Karpas-422 (cell line): ENCODE measurements around the gene PTBP2. TPM values are rescaled to one million over a fixed set of nuclear protein-coding genes. Genes with fewer than 3 reads are reported as not detected.

ENCODE experiments used
- DNase-seq: peaks from one replicate; pipeline ENCODE4 v3.0.0-alpha.2; 2015
- H2AFZ ChIP-seq: fragments of 200-600 bp; sonication (generic); 2 replicates; pipeline ENCODE4 v1.6.1; 2014; ENCODE audit warnings: antibody characterized with exemption, low read length, mixed read lengths
- H3K27ac ChIP-seq: fragments of 200-600 bp; sonication (generic); 2 replicates; pipeline ENCODE4 v1.5.1; 2014; ENCODE audit warnings: mild to moderate bottlenecking, low read length, moderate library complexity
- H3K27me3 ChIP-seq: fragments of 200-600 bp; sonication (generic); 2 replicates; pipeline ENCODE4 v1.6.1; 2014; ENCODE audit warnings: low read length, mixed read lengths
- H3K36me3 ChIP-seq: fragments of 200-600 bp; sonication (generic); 2 replicates; pipeline ENCODE4 v1.6.1; 2014; ENCODE audit warnings: low read length, mixed read lengths; ENCODE audit not compliant: insufficient read depth
- H3K4me1 ChIP-seq: fragments of 200-600 bp; sonication (generic); 2 replicates; pipeline ENCODE4 v1.6.1; 2014; ENCODE audit warnings: mild to moderate bottlenecking, low read length, mixed read lengths
- H3K4me2 ChIP-seq: fragments of 200-600 bp; sonication (generic); 2 replicates; pipeline ENCODE4 v1.6.1; 2014; ENCODE audit warnings: low read length, low read depth, mild to moderate bottlenecking; ENCODE audit not compliant: poor library complexity, severe bottlenecking
- H3K4me3 ChIP-seq: fragments of 200-600 bp; sonication (generic); 2 replicates; pipeline ENCODE4 v1.5.1; 2014; ENCODE audit warnings: mild to moderate bottlenecking, antibody characterized with exemption, low read length, mixed read lengths
- H3K79me2 ChIP-seq: fragments of 200-600 bp; sonication (generic); 2 replicates; pipeline ENCODE4 v1.6.1; 2014; ENCODE audit warnings: mild to moderate bottlenecking, low read length, mixed read lengths
- H3K9ac ChIP-seq: fragments of 200-600 bp; sonication (generic); 2 replicates; pipeline ENCODE4 v1.6.0; 2014; ENCODE audit warnings: low read length
- H3K9me2 ChIP-seq: fragments of 200-600 bp; sonication (generic), shearing (Covaris generic); replicated peaks from 2 replicates; pipeline ENCODE4 v1.6.0; 2014; ENCODE audit warnings: mild to moderate bottlenecking, low read length, moderate library complexity; ENCODE audit not compliant: insufficient read depth
- H3K9me3 ChIP-seq: fragments of 300-700, 200-600 bp; sonication (generic); 2 replicates; pipeline ENCODE4 v1.6.1; 2014; ENCODE audit warnings: low read length, mixed read lengths
- H4K20me1 ChIP-seq: fragments of 200-600 bp; sonication (generic); 2 replicates; pipeline ENCODE4 v1.6.1; 2014; ENCODE audit warnings: mild to moderate bottlenecking, antibody characterized with exemption, low read length, low read depth; ENCODE audit not compliant: insufficient read depth
- total RNA-seq: library from RNA; depleted of rRNA; stranded (reverse); fragments of >200 nt; shearing (Covaris generic); gene quantifications from 2 replicates; pipeline ENCODE4 v1.2.3, GENCODE V29; 2014; ENCODE audit warnings: low replicate concordance

PTBP2 gene
- total RNA-seq, 1 experiment from 2014 or later, result 54.0 TPM

DNA sequence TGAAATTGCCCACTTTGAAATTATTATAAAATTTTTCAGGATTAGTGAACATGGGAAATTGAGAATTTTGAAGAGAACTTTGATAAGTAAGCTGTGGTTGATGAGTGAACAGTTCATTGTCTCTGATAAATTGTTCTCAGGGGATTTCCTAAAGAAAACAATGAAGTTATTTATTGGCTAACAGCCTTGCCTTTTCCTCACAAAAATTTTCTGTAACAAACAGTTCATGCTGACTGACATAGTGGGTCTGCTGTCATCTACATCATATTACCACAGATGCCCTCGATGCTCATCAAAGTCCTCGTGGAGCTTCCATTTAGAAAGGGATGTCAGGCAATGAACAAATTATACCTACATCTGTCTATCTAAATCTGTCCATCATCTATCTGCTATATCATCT is 113.4 kb downstream of the PTBP2 start:
- no peak overlapping the region for H3K27ac ChIP-seq
- no peaks in the 10 kb centered on the region for H3K9me3 ChIP-seq
- no peak overlapping the region for H3K4me2 ChIP-seq
- no peaks in the 10 kb centered on the region for H4K20me1 ChIP-seq
- H3K4me1 ChIP-seq, result no peaks in the 10 kb centered on the region
- no peaks in the 10 kb centered on the region for H3K27me3 ChIP-seq
- H3K4me3 ChIP-seq, result no peak overlapping the region
- no peak overlapping the region for H2AFZ ChIP-seq
- no peaks in the 10 kb centered on the region for H3K79me2 ChIP-seq
- no peaks in the 10 kb centered on the region for H3K36me3 ChIP-seq
- no peak for DNase-seq
- no peak overlapping the region for H3K9ac ChIP-seq
- H3K9me2 ChIP-seq, result no peaks in the 10 kb centered on the region

DNA sequence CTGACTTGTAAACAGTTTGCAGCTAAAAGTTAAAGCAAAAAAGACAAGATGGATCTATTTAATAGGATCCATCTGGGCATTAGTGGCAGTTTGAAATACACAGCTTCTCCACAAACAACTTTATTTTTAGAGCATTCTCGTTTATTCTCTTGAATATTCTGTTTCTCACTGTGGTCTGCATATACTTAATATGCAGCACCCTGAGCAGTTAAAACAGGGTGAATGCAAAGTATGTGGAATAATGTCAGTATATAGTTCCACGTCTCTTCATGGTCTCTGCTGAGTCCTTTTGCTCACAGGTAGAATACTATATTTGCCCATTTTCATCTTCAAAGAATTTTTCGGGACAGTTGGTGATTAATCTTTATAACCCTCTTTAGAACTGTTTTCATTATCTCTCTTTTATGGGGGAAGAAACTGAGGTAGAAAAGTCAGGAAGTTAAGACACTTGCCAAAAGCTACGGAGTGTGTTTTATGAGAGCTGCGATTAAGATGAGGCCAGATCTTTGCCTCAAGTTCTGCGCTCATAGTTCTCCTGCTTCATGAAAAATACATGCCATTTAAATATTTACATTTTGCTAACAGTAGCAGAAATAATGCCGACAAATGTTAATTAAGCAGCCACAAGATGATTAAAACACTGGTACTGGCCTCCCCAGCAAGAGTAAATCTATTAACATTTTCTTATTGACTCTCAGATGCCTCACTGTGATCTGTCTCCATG is 115.6 kb downstream of the PTBP2 start:
- no peak for DNase-seq
- H3K4me1 ChIP-seq, result no peaks in the 10 kb centered on the region
- no peaks in the 10 kb centered on the region for H3K27me3 ChIP-seq
- H3K9ac ChIP-seq, result no peak overlapping the region
- H3K9me3 ChIP-seq, result no peaks in the 10 kb centered on the region
- H3K27ac ChIP-seq, result no peak overlapping the region
- H3K79me2 ChIP-seq, result no peaks in the 10 kb centered on the region
- no peak overlapping the region for H3K4me3 ChIP-seq
- no peaks in the 10 kb centered on the region for H3K9me2 ChIP-seq
- no peak overlapping the region for H3K4me2 ChIP-seq
- H4K20me1 ChIP-seq, result no peaks in the 10 kb centered on the region
- no peaks in the 10 kb centered on the region for H3K36me3 ChIP-seq
- no peak overlapping the region for H2AFZ ChIP-seq

DNA sequence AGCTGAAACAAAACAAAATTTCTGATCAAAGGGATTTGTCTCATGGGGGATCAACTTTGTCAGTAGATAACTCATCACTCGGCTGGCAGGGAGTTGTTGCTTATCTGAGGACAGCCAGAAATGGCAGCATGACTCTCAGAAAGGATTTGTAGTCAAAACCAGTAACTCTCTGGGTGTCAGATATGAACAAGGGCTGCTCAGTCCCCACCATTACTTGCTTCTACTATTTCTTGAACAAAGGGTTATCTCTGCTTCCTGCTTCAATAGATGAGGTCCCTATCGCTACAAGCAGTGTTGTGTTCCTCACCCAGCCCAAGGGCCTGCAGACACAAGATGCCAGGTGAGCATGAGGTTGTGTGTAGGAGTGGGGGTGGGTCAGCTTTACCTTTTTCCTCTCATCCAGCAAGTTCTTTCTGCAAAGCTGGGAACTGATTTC is 116.2 kb downstream of the PTBP2 start:
- H3K27me3 ChIP-seq, result no peaks in the 10 kb centered on the region

GRCh38 chr1:96840396-96840795 is 118.8 kb downstream of the PTBP2 start:
- H3K9me3 ChIP-seq, result no peaks in the 10 kb centered on the region
- no peak for DNase-seq
- H3K27me3 ChIP-seq, result no peaks in the 10 kb centered on the region
- no peak overlapping the region for H3K27ac ChIP-seq
- H4K20me1 ChIP-seq, result no peaks in the 10 kb centered on the region
- no peak overlapping the region for H3K4me3 ChIP-seq
- H3K79me2 ChIP-seq, result no peaks in the 10 kb centered on the region
- H2AFZ ChIP-seq, result no peak overlapping the region
- H3K9me2 ChIP-seq, result no peaks in the 10 kb centered on the region
- H3K9ac ChIP-seq, result no peak overlapping the region
- H3K4me1 ChIP-seq, result no peaks in the 10 kb centered on the region
- H3K36me3 ChIP-seq, result no peaks in the 10 kb centered on the region
- H3K4me2 ChIP-seq, result no peak overlapping the region

More for the DNA sequence above, 116.2 kb downstream of the PTBP2 start:
- DNase-seq, result no peak
- H3K4me2 ChIP-seq, result no peak overlapping the region
- H3K36me3 ChIP-seq, result no peaks in the 10 kb centered on the region
- H3K9ac ChIP-seq, result no peak overlapping the region
- H3K79me2 ChIP-seq, result no peaks in the 10 kb centered on the region
- no peak overlapping the region for H3K27ac ChIP-seq
- H3K9me2 ChIP-seq, result no peaks in the 10 kb centered on the region
- H3K4me1 ChIP-seq, result no peaks in the 10 kb centered on the region
- H3K9me3 ChIP-seq, result no peaks in the 10 kb centered on the region
- H4K20me1 ChIP-seq, result no peaks in the 10 kb centered on the region
- no peak overlapping the region for H3K4me3 ChIP-seq
- H2AFZ ChIP-seq, result no peak overlapping the region

GRCh38 chr1:96842215-96842614 is 120.6 kb downstream of the PTBP2 start:
- H3K27me3 ChIP-seq, result no peaks in the 10 kb centered on the region
- H3K4me1 ChIP-seq, result no peaks in the 10 kb centered on the region
- no peak overlapping the region for H3K4me3 ChIP-seq
- no peak overlapping the region for H3K27ac ChIP-seq
- H3K79me2 ChIP-seq, result no peaks in the 10 kb centered on the region
- no peaks in the 10 kb centered on the region for H4K20me1 ChIP-seq
- no peaks in the 10 kb centered on the region for H3K36me3 ChIP-seq
- no peaks in the 10 kb centered on the region for H3K9me2 ChIP-seq
- peak; percentile 54 for DNase-seq
- no peaks in the 10 kb centered on the region for H3K9me3 ChIP-seq
- H3K9ac ChIP-seq, result no peak overlapping the region
- no peak overlapping the region for H3K4me2 ChIP-seq
- no peak overlapping the region for H2AFZ ChIP-seq

DNA sequence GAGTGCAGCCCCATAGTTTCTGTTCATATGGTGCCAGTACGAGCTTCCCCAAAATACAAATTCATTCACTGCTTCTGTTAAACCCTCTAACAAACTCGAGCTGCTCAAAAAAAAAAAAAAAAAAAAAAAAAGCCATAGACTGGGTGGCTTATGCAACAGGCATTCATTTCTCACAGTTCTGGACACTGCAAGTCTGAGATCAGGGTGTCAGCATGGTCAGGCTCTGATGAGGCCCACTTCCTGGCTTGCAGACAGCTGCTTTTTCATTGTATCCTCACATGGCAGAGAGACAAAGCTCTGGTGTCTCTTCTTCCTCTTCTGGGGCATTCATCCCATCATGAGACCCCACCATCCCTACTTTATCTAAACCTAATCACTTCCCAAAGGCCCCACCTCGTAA is 121.6 kb downstream of the PTBP2 start:
- DNase-seq, result no peak
- Histone ChIP-seq H3K4me2 (no peak overlapping the region), H3K27ac (no peak overlapping the region), H3K27me3 (no peaks in the 10 kb centered on the region), H4K20me1 (no peaks in the 10 kb centered on the region), H3K9me2 (no peaks in the 10 kb centered on the region), H3K79me2 (no peaks in the 10 kb centered on the region), H3K36me3 (no peaks in the 10 kb centered on the region), H3K4me1 (no peaks in the 10 kb centered on the region), H3K9me3 (no peaks in the 10 kb centered on the region), H3K9ac (no peak overlapping the region), H2AFZ (no peak overlapping the region; the same call in 1 of the 2 replicates), H3K4me3 (no peak overlapping the region)

DNA sequence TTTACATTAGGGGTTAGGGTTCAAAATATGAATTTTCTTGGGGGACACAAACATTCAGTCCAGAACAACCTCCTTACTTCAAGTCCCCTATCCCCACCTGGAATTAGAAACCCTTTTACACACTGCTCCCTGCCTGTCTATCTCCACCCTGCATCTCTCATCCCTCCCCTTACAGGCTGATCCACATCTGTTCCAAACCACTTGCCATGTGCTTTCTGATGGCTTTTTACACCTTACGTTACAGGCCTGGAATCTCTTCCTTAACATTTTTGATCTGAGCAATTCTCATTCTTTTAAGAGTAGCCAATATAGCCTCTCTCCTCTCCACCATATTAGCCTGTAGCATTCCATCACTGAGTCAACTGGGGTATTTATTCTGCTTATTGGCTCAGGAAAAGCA is 122.0 kb downstream of the PTBP2 start:
- no peak overlapping the region for H3K4me3 ChIP-seq
- no peak for DNase-seq
- no peak overlapping the region for H3K4me2 ChIP-seq
- H3K79me2 ChIP-seq, result no peaks in the 10 kb centered on the region
- no peak overlapping the region for H2AFZ ChIP-seq
- H3K9ac ChIP-seq, result no peak overlapping the region
- H3K27me3 ChIP-seq, result no peaks in the 10 kb centered on the region
- no peaks in the 10 kb centered on the region for H3K9me3 ChIP-seq
- H3K36me3 ChIP-seq, result no peaks in the 10 kb centered on the region
- H4K20me1 ChIP-seq, result no peaks in the 10 kb centered on the region
- H3K9me2 ChIP-seq, result no peaks in the 10 kb centered on the region
- no peaks in the 10 kb centered on the region for H3K4me1 ChIP-seq
- H3K27ac ChIP-seq, result no peak overlapping the region

DNA sequence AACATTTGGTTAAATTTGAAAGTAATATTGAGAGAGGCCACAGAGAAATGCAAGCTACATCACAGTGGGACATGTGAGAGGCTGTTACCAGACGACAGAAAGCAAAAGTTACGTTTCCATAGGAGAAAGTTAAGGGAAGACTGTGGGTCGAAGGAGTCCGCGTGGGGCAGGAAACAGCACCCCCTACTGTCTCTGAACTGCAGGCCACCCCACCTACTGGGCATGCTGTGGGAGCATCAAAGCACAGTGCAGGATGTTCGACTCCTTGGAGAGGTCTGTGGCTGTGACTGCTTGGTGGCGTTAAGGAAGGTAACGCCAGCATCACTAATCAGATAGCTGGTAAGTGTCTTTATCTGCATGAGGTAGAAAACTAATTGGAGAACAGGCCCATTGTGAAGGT is 123.9 kb downstream of the PTBP2 start:
- H3K9ac ChIP-seq, result no peak overlapping the region
- no peaks in the 10 kb centered on the region for H3K79me2 ChIP-seq
- no peaks in the 10 kb centered on the region for H3K9me3 ChIP-seq
- H2AFZ ChIP-seq, result no peak overlapping the region
- DNase-seq, result peak; percentile 83
- H3K27me3 ChIP-seq, result no peaks in the 10 kb centered on the region
- no peak overlapping the region for H3K4me2 ChIP-seq
- no peaks in the 10 kb centered on the region for H4K20me1 ChIP-seq
- no peaks in the 10 kb centered on the region for H3K36me3 ChIP-seq
- no peaks in the 10 kb centered on the region for H3K9me2 ChIP-seq
- H3K4me3 ChIP-seq, result no peak overlapping the region
- no peaks in the 10 kb centered on the region for H3K4me1 ChIP-seq
- no peak overlapping the region for H3K27ac ChIP-seq
